GM21786 (cell line): ENCODE data around the gene RPTOR.

ENCODE experiments used
- ATAC-seq: cut with Tn5 transposase; IDR thresholded peaks from one replicate; pipeline ENCODE4 v1.9.1; 2021; ENCODE audit not compliant: unreplicated experiment

Gene RPTOR

GRCh38 chr17:80951121-80952090 is 406.8 kb downstream of the RPTOR start:
- no peak for ATAC-seq

- no peak for ATAC-seq
These were observed 407.7 kb downstream of the RPTOR start for GRCh38 chr17:80952291-80952690.

DNA sequence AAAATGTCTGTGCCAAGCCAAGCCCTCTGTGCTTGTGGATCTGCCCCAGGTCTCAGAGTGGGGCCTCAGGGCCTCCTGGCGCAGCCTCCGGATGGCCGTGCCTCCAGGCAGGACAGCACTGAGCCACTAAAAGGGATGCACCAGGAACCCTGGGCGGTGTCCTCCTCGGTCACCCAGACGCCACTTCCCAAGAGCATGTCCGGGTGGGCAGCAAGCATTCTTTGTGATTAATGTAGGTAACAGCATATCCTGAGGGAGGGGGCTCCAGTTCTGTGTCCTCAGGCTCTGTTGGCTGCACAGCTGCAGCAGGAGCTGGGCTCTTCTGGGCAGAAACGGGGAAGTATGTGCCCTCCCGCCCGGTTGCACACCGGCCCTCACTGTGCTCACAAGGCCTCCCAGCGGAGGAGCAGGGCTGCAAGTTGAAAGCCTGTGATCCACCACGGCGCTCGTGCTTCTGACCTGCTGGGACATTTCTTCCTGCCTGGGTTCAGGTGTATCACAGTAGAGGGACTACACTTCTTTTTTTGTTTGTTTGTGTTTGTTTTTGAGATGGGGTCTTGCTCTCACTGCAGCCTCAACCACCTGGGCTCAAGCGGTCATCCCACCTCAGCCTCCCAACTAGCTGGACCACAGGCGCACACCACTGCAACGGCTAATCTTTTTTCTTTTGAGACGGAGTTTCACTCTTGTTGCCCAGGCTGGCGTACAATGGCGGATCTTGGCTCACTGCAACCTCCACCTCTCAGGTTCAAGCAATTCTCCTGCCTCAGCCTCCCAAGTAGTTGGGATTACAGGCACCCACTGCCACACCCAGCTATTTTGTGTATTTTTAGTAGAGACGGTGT is 409.1 kb downstream of the RPTOR start:
- no peak for ATAC-seq

- no peak for ATAC-seq
These were observed 410.4 kb downstream of the RPTOR start for GRCh38 chr17:80955078-80955477.

DNA sequence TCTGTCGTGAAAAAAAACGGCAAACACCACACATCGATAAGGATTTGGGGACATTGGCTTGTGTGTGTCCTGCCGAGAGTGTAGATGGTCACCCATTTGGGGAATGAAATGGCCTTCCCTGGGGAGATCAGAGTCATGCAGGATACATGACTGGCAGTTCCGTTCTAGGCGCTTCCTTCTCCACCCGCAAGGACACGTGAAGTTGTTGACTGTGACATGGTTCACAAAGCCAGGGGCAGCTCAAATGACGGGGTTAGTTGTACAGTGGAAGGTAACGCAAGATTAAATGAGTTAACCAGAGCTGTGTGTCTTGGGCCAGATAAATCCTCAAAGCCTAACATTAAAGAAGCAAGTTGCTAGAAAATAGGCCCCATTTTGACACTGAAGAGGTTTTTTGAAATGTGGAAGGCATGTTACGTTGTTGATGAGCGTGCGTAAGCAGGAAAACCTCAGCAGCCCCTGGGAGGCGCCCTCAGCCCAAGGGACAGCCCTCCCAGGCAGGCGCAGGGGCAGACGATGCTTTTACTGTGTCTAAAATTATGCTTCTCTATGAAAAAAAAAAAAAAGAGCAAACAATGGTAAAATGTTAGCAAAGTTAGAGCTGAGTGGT is 411.1 kb downstream of the RPTOR start:
- no peak for ATAC-seq

DNA sequence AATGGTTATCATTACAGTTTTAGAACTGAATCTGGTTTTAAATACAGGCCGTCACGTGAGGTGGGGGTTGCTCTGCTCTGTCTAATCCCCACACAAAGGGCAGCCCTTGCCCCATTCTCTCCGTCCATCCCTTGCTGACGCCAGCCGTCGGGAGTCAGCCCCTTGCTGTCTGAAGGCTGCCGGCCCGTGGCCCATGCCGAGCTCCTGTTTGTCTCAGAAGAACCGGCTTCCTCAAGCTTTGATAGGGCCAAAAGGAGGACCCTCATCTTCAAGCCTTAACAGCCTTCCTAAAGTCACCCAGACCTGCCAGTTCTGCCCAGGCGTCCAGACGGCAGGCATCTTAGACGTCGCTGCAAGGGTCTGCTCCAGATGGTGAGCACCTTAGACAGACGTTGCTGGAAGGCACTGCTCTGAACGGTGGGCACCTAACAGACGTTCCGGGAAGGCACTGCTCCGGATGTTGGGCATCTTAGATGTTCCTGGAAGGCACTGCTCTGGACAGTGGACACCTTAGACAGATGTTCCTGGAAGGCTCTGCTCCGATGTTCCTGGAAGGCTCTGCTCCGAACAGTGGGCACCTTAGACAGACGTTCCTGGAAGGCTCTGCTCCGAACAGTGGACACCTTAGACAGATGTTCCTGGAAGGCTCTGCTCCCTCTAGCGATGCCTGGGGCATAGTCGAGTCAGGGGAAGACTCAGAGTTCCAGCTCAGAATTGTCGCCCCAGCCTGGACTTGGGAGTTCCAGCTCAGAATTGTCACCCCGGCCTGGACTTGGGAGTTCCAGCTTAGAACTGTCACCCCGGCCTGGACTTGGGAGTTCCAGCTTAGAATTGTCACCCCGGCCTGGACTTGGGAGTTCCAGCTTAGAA is 411.9 kb downstream of the RPTOR start:
- ATAC-seq = no peak

DNA sequence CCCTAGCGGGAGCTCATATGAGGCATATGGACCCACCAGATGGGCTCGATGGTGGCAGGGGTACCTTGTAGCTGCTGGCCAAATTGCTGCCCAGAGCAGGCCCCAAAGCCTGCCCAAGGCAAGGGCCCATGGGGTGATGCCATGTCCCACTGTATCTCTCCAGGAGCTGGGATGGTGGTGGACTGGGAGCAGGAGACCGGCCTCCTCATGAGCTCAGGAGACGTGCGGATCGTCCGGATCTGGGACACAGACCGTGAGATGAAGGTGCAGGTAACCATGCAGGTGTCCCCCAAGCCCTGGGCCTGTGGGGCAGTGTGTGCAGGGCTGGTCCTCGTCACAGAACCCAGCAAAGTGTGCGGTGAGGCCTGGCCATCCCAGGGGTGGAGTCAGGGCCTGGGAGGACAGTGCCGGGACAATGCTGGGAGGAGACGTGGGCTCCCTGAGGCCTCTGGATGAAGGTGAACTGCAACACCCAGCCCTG is 412.9 kb downstream of the RPTOR start:
- ATAC-seq = no peak

DNA sequence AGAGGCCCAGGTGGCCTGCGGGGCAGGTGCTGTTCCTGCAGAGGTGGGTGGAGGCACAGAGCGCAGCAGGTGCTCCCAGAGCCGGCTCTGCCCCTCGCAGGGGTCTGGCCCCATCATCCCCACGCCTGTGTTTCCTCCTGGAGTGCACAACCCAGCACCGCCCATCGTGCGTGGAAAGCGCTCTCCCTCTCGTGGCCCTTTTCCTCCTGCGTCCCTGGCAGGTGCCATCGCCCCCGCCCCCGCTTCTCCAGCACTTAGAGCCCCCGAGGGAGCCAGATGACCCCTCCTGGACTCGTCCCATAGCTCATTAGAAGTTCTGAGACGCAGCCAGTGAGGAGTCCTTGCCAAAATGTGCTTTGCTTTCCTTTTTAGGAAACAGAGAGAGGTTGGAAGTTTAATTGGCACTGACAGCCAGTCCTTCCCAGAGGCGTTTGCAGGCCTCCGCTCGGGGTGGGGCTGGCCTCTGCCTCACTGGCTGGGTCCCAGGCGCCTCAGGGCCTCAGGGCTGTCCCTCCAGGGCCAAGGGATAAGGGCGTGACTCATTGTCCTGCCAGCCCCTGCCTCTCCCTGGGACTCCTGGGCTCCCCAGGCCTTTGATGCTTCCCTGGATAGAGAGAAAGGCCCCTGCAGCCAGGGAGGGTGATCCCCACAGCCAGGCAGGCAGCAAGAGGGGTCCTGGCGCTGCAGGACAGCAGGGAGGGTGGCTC is 414.8 kb downstream of the RPTOR start:
- ATAC-seq = no peak

- no peak for ATAC-seq
These were observed 415.6 kb downstream of the RPTOR start for GRCh38 chr17:80960037-80960796.

DNA sequence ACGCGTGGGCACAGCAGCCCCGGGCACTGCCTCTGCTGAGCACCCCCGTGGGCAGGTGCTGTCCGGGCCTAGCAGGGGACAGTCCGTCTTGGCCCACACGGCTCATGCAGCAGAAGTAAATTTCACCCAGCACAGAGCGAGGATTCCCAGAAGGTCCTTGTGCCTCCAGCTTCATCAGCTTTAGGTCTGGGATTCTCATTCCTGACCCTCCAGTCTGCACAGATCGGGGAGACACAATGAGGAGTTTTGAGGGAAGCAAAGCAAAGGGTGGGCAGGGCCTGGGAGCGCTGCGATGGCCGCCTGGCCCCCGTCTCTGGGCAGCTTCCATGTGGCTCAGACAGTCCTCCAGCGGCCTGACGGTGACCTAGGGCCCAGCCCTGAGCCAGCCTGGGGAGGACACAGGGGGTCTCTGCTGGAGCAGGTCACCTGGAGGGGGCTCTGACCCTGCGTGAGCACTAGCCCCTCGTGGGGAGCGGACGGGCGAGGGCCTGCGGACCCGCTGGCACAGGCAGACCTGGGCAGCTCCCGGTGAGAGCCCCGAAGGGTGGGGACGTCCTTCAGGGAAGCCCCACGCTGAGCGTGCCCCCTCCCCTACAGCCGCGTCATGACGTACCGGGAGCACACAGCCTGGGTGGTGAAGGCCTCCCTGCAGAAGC is 416.3 kb downstream of the RPTOR start:
- ATAC-seq = no peak

DNA sequence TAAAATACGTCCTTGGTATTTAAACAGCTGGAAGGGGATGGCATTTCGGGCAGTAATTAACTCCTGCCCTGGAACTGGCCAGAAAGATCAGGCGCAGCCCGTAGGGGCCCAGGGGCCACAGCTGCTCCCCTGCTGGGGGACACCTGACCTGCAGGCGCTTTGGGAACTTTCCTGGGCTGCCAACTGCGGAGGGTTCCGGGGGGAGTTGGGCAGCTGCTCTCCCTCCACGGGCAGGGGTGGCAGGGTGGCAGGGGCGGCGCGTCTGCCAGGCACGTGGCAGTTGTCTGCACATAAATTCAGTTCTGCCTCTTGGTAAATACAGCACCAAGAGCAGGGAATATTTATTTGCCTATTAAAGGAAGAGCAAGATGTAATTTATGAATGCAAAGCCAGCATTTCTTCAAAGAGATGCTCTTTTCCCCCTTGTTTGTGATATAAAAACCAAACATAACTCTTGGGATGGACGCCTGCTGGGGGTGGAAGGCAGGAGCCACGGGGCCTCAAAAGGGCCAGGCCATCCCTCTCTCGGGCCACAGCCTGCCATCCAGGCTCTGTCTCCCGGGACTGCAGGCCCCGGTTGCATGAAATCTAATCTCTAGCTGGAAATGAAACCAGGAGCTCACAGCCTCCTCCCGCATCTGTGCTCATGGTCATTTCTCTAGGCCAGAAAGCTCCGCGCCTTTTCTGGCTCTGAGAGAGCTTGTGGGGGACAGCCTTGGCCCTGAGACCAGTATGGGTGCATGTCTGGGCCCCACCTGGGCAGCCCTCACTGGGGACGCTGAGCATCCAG is 417.1 kb downstream of the RPTOR start:
- no peak for ATAC-seq

DNA sequence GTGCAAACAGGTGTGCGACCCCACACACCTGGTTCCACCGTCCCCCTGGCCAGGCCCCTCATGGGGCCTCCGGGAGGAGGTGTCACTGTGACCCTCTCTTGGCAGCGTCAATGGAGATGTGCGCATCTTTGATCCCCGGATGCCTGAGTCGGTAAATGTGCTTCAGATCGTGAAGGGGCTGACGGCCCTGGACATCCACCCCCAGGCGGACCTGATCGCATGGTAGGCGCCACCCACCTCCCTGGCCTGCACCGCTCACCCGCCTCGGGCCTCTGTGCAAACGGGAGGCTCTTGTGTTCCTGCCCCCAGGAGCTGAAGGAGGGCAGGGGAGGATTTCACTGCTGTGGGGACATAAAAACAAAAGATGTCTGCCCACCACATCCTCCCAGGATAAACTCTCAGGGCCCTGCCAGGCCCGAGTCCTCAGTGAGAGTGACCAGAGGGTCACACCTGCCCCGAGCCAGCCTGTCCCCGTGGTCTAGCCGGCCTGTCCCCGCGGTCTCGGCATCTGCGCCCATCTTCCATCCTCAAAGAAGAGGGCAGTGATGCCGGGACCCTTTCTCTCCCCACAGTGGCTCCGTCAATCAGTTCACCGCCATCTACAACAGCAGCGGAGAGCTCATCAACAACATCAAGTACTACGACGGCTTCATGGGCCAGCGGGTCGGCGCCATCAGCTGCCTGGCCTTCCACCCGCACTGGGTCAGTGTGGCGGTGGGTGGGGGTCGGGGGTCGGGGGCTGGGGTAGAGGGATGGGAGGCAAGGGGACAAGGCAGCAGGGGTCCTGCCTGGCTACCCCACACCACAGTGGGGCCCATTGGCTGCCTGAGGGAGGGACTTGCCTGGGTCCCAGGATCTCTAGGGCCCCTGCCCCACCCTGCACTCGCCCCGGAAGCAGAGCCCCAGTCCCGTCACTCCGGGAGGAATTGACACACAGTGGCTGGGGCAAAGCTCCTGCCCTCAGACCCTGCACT is 418.0 kb downstream of the RPTOR start:
- no peak for ATAC-seq

DNA sequence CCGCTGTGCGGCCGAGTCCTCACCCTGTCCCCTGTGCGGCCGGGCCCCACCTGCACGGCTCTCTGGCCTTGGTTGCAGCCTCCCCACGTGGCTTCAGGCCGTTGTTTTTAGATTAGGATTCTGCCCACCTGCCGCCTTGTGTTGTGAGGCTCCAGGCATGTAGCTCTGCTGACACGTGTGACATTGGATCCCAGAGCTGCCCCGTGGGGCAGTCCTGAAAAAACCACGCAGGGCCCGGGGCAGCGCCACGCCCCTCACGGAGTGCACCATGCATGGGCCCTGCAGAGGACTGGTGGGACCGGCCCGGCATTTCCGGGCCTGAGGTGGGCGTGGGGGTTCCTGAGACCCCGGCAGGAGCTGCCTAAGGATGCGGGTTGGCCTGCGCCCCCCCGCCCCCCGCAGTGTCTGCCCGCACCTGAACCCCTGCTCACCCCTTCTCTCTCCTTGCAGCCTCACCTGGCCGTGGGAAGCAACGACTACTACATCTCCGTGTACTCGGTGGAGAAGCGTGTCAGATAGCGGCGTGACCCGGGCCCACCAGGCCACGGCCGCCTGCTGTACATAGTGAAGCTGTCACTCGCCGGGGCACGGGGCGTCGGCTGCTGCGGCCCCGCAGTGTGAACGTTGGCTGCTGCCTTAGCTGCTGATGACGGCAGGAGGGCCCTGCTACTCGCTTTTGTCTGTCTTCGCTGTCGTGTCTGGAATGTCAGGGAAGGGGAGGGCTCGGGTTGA is 419.3 kb downstream of the RPTOR start:
- ATAC-seq = no peak

- ATAC-seq = no peak
These were observed 419.9 kb downstream of the RPTOR start for GRCh38 chr17:80964544-80964856.

DNA sequence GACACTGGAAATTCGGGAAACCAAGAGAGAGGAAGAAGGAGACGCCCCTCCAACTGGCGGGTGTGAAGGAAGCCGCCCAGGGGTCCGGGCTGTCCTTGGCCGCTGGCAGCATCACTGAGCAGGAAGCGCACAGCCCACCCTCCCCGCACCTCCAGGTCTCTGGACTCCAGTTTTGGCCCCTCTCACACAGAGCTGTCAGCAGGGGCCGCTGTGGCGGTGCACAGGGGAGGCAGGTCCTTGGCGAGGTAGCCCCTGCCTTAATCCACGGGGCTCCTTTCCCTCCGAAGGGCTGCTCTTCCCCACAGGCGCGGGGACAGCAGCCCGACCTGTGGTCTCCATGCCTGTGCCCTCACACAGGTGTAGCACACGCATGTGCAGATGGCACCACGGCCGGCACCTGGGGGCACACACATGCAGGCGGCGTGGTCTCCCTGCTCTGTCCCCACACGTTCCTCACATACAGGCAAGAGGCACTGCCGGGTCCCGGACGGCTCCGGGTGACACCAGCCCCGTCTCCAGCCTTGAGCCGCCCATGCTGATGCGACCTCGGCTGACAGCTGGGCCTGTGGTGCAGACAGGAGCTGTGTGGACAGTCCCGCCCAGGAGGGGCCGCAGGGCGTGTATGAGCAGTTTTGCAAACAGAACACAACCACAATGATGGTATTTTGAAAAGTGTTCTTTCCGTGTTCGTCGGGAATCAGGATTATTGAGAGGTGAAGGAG is 420.4 kb downstream of the RPTOR start:
- no peak for ATAC-seq
